ENCODE results near the gene PCBP3.

DNA sequence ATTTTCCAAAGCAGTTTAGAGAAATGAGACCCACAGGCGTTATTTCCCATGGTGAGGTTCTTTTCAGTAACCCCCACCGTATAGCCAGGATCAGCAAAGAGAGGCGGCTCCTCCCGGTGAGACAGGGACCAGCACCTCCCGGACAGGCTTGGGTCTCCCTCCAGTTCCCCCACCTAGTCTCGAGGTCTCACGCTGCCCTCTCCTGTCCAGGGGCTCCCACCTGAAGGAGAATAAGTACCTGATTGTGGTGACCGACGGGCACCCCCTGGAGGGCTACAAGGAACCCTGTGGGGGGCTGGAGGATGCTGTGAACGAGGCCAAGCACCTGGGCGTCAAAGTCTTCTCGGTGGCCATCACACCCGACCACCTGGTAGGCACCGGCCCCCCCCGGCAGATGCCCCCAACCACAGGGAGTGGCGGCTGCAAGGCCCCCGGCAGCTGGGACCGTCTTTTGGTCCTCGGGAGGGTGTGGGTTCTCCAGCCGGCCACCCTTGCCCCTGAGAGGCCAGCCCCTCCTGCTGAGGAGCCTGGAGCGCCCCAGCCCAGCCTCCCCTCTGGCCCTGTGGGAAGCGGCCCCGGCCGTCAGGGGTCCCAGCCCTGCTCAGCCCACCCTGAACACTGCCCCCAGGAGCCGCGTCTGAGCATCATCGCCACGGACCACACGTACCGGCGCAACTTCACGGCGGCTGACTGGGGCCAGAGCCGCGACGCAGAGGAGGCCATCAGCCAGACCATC, 343.0 kb downstream of the PCBP3 start:
- TF ChIP-seq, protein P1, sequence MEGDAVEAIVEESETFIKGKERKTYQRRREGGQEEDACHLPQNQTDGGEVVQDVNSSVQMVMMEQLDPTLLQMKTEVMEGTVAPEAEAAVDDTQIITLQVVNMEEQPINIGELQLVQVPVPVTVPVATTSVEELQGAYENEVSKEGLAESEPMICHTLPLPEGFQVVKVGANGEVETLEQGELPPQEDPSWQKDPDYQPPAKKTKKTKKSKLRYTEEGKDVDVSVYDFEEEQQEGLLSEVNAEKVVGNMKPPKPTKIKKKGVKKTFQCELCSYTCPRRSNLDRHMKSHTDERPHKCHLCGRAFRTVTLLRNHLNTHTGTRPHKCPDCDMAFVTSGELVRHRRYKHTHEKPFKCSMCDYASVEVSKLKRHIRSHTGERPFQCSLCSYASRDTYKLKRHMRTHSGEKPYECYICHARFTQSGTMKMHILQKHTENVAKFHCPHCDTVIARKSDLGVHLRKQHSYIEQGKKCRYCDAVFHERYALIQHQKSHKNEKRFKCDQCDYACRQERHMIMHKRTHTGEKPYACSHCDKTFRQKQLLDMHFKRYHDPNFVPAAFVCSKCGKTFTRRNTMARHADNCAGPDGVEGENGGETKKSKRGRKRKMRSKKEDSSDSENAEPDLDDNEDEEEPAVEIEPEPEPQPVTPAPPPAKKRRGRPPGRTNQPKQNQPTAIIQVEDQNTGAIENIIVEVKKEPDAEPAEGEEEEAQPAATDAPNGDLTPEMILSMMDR (IDR thresholded peaks at IDR 0.05), result no peak
- no peak for TF ChIP-seq POLR2A (IDR thresholded peaks at IDR 0.05)

All from lower leg skin (tissue), 3 donors.